Gastrocnemius medialis (tissue), 4 donors: Measurements from ENCODE around the gene NRDE2.

Source experiments
- POLR2A ChIP-seq, 2 donors: fragments of 450-650 bp; IDR thresholded peaks; one replicate each; pipeline ENCODE4 v1.6.1; 2017; ENCODE audit warnings: antibody characterized with exemption in 2 of 2, mild to moderate bottlenecking in 2 of 2, moderate library complexity in 2 of 2
- TF ChIP-seq, protein P1 (sequence below), 5 experiments: fragments of 450-650 bp in 3 of 5; fragments of 200-600 bp in 2 of 5; sonication (generic) in 2 of 5; IDR thresholded peaks in 4 of 5; conservative IDR thresholded peaks in 1 of 5; 1 replicate in 4 of 5; 2 replicates in 1 of 5; pipeline ENCODE4 v1.5.1; 2016 to 2019; ENCODE audit warnings: antibody characterized with exemption in 5 of 5, mild to moderate bottlenecking in 3 of 5, moderate library complexity in 3 of 5

DNA sequence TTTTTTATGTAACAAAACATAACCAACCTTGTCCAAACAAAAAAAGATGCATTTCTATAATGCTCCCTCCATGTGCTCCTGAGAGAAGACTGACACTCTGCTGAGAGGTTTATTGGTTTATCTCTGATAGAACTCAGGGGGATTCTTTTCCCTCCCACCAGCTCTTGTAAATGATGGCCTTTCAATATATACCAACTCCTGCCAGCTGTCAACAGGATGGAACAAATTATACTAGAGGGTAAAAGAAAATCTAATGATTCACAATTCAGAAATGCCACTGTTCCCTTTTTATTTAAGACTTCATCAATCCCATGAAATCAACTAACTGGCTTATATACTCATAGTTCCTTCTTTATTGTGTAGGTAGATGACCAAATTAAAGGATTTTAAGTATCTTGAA lies 50.0 kb downstream of the NRDE2 start:
- TF ChIP-seq, protein P1, sequence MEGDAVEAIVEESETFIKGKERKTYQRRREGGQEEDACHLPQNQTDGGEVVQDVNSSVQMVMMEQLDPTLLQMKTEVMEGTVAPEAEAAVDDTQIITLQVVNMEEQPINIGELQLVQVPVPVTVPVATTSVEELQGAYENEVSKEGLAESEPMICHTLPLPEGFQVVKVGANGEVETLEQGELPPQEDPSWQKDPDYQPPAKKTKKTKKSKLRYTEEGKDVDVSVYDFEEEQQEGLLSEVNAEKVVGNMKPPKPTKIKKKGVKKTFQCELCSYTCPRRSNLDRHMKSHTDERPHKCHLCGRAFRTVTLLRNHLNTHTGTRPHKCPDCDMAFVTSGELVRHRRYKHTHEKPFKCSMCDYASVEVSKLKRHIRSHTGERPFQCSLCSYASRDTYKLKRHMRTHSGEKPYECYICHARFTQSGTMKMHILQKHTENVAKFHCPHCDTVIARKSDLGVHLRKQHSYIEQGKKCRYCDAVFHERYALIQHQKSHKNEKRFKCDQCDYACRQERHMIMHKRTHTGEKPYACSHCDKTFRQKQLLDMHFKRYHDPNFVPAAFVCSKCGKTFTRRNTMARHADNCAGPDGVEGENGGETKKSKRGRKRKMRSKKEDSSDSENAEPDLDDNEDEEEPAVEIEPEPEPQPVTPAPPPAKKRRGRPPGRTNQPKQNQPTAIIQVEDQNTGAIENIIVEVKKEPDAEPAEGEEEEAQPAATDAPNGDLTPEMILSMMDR (IDR thresholded peaks at IDR 0.05 in 4 of 5, conservative IDR thresholded peaks at IDR 0.05 in 1 of 5), result no peak
- no peak for TF ChIP-seq POLR2A (IDR thresholded peaks at IDR 0.05)
